HG03060 (cell line): ENCODE results near the gene TENT5C.

Experiments used
- ATAC-seq: cut with Tn5 transposase; IDR thresholded peaks from one replicate; pipeline ENCODE4 v1.9.1; 2021; ENCODE audit warnings: low read depth, moderate number of reproducible peaks; ENCODE audit not compliant: unreplicated experiment

Gene TENT5C

DNA sequence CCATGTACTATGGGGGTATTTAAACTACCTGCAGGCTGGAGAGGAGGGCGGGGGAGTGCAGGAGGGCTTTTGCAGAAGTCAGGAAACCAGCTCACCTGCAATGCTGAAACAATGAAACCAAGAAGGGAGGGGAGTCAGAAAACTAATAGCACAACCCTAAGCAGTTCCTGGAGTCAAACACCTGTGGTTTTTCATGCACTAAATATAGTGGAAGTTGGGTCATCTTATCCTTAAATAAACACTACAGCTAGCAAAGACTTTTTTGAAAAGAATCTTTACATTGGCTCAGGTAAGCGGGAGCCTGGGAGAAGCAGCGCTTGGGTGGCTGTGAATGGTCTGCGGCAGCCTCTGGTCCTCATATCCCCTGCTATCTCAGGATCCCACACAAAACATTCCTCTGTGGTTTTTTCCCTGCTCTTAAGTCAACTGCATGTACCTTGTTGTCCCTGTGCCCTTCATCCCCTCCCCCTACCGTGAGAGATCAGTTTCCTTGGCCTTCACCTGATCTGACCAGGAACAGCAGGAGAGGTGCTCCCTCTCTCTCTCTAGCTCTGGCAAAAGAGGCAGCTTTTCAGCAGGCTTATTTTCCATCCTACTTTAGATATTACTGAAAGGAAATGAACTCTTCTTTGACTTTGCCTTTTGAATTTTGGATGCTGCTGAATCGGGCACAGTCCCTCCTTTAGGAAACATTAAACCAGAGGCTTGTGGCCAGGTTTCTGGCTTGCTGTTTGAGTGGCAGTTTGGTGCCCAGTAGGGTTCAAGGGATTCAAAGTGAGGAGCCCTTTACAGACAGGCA lies 26.6 kb downstream of the TENT5C start:
- ATAC-seq: no peak

DNA sequence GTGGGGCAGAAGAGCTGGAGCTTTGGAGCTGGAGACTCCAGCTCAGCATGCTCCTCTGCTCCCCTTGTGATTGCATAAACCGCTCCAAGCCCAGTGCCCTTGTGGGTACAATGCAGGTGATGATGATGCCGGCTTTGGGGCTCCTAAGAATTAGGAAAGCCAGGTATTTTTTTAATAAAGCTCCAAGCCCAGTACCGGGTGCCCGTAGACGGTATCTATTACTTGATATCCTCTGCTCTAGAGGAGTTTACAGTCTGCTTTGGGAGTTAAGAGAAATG lies 27.2 kb downstream of the TENT5C start:
- no peak for ATAC-seq

GRCh38 chr1:117633423-117633822 lies 27.6 kb downstream of the TENT5C start:
- no peak for ATAC-seq

GRCh38 chr1:117633936-117634335 lies 28.1 kb downstream of the TENT5C start:
- ATAC-seq: no peak

- ATAC-seq: no peak
These were observed 28.8 kb downstream of the TENT5C start for GRCh38 chr1:117634631-117635030.

DNA sequence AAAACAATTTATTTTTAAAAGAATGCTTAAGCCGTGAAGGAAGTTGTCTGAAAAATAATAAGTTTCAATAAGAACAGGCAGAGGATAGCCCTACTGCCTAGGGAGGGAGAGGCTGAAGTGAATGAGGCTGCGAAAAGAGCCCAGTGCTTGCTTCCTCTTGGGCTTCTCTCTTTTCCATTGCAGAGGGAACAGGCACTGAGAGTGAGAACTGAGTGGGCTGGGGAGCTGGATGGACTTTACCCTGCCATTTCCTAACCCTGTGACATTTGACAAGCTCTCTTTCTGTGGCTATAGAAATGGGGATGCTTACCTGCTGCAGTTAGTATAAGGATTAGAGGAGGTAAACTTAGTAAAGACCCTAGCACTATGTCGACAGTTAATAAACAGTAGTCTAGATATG lies 30.0 kb downstream of the TENT5C start:
- ATAC-seq: no peak

GRCh38 chr1:117636637-117637425 lies 31.0 kb downstream of the TENT5C start:
- ATAC-seq: no peak

DNA sequence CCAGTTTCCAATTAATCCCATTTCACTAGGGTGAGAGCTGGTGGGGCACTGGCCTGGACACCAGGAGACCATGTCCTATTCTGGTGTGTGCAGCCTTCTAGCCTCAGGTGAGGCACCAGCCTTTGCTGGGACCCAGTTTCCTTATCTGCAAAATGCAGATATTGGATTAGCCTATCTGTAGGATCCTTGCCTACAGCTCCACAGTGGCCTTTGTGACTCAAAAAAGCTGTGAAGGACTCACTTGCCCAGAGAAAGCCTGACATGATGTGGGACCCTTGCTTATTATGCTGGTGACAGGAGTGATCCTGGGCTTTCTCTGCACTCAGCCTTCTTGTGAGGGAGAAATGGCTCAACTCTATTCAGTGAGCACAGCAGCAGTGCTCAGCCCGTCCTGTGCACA lies 32.3 kb downstream of the TENT5C start:
- no peak for ATAC-seq

- ATAC-seq: no peak
These were observed 32.9 kb downstream of the TENT5C start for GRCh38 chr1:117638759-117639158.

GRCh38 chr1:117639741-117640140 lies 33.9 kb downstream of the TENT5C start:
- no peak for ATAC-seq

GRCh38 chr1:117641536-117641935 lies 35.7 kb downstream of the TENT5C start:
- ATAC-seq: no peak

- ATAC-seq: no peak
These were observed 37.1 kb downstream of the TENT5C start for GRCh38 chr1:117642963-117643362.

DNA sequence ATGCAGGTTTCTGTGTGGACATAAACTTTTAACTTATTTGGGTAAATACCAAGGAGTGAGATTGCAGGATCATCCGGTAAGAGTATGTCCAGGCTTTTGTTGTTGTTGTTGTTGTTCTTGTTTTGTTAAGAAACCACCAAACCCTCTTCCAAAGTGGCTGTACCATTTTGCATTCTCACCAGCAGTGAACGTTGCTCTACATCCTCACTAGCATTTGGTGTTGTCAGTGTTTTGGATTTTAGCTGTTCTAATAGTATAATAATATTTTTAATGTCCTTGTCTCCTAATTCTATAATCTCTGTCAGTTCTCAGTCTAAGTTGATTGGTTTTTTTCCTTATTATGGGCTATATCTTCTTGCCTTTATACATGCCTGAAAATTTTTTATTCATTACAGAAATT lies 37.8 kb downstream of the TENT5C start:
- ATAC-seq: no peak

DNA sequence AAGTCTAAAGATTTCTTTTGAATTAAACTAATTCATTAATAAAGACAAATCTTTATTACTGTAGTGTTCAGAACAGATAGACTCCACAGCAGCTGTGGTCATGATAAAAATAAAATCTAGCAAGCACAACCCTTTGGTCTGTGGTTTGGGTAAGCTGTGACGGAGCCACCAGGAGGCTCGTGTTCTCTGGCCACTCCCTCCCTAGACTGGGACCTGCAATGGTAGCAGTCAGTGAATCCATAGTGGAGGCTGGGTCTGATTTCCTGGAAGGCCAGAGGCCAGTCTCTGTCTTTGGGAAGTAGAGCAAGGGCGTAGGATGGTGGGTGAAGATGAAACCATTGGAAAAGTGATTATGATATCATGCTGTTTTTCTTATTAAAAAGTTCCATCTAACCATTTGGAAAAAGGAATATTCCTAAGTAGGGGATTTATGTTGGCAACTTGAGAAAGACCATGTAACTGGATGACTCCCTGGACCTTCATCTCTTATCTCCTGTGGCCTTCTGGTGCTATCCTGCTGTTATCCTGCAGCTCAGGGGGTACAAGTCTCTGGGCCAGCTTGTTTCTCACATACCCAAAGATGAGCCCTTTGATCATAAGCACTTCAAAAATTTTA lies 39.0 kb downstream of the TENT5C start:
- ATAC-seq: no peak

DNA sequence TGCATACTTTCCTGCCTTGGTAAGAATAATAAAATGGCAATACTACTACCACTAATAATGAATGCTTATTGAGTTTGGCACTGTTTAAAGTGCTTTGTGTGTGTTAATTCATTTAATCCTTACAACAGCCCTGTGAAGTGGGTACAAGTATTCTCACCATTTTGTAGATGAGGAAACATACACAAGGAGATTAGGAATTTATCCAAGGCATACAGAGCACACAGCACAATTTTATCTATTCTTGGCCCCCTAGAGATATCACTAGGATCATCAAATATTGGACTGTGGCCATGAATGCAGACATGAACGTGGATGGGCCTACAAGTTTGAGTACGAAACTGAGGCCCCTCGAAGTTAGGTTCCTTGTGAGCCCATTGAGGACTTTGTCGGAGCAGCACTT lies 39.5 kb downstream of the TENT5C start:
- ATAC-seq: no peak

- ATAC-seq: no peak
These were observed 40.4 kb downstream of the TENT5C start for GRCh38 chr1:117646007-117646811.

DNA sequence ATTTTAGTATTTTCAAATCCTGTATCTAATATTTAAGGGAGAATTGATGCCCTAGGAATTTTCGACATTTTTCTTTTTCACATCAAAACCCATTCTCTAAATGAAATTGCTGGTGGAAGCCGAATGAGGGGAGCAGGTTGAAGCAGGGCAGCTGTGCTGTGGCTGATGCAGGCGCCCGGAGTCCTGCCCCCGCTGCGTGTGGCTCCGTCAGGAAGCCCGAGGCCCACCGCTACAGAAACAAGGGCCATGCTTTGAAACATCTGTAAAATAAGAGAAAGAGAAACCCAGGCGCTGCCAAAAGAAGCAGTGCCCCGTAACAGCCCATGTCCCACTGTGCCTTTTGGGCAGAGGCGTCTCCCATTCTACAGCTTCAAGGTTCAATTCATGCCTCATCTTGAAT lies 41.1 kb downstream of the TENT5C start:
- no peak for ATAC-seq

DNA sequence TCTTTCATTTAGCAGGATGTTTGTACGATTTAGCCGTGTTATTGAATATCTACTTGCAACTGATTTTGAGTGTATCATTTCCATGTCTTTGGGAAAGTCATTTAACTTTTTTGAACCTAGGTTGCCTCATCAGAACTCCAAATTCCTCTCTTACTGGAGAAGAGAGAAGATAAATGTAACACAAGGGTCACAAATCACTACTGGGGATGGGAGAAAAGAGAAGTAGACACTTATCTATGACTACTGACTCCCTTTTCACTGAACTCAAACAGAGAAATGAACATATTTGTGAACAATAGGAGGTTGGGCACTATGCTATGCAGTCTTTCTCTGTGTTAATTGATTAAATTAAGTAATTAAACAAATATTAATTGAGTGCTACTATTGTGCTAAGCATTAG lies 42.2 kb downstream of the TENT5C start:
- ATAC-seq: no peak

GRCh38 chr1:117650840-117651568 lies 45.2 kb downstream of the TENT5C start:
- ATAC-seq: no peak

GRCh38 chr1:117651616-117652015 lies 45.8 kb downstream of the TENT5C start:
- ATAC-seq: no peak
